ENCODE data around the gene ZACN.

The ZACN gene

DNA sequence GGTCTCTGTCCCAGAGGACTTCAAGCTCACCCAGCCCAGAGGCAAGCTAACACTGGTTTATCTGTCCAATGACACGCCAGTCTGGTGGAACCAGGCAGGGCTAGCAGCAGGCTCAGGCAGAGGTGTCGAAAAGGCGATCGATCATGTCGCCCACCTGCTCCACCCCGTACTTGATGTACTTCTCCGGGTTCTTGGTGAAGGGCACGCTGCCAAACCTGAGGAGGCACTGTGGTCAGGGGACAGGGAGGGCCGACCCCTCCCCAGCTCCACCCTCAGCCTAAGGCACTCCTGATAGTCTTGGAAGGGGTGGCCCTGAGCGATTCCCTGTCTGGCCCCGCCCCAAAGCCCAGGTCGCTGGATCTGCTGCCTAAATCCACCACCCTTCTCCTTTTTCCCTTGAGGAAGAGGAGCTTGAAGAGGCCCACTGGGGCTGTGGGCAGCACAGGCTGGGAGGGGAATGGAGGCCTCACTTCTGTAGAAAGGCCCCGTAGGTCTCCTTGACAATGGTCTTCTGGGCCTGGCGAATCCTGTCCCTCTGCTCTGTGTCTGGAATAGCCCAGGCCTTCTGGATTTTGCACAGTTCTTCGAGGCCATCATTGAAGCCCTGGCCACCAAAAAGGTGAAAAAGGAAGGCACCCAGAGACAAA, 4.7 kb downstream of the ZACN start:
- no peak overlapping the region for H3K4me3 ChIP-seq (ENCODE audit: control insufficient read depth, low read depth, low read length)

DNA sequence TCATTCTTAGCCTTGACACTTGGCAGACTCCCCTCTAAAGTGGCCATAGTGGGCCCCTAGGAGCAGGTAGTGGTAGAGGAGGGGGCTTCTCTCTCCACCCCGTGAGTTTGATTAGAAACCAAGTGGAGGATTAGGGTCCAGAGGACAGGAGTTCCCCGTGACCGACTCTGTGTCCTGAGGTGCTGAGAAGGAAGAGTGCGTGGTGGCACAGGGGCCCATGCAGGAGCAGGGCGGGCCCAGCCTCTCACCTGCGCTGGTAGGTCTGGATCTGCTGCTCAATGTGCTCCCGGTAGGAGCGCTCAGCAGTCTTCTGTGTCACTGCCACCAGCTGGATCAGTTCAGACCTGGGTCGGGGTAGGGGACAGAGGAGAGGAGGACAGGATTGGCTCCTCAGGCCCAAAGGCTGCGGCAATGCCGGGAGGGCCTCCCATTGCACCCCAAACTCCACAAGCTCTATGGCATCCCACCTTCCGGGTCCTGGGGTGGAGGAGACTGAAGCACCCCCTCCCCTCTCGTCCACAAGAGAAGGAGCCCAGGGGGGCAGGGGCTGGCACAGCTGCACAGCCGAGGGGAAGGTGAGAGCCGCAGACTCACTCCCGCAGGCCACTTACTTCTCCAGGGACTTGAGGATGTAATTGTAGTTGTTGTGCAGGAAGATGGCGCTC, 6.2 kb downstream of the ZACN start:
- no peak overlapping the region for H3K4me3 ChIP-seq (ENCODE audit: control insufficient read depth, low read depth, low read length)
- TF ChIP-seq, protein P1, sequence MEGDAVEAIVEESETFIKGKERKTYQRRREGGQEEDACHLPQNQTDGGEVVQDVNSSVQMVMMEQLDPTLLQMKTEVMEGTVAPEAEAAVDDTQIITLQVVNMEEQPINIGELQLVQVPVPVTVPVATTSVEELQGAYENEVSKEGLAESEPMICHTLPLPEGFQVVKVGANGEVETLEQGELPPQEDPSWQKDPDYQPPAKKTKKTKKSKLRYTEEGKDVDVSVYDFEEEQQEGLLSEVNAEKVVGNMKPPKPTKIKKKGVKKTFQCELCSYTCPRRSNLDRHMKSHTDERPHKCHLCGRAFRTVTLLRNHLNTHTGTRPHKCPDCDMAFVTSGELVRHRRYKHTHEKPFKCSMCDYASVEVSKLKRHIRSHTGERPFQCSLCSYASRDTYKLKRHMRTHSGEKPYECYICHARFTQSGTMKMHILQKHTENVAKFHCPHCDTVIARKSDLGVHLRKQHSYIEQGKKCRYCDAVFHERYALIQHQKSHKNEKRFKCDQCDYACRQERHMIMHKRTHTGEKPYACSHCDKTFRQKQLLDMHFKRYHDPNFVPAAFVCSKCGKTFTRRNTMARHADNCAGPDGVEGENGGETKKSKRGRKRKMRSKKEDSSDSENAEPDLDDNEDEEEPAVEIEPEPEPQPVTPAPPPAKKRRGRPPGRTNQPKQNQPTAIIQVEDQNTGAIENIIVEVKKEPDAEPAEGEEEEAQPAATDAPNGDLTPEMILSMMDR (conservative IDR thresholded peaks at IDR 0.05; ENCODE audit: control insufficient read depth, insufficient read depth, low read depth, low read length) = no peak
- DNase-seq (ENCODE audit: low read depth) = no peak

More for the DNA sequence above, 4.7 kb downstream of the ZACN start:
- TF ChIP-seq, protein P1 (conservative IDR thresholded peaks at IDR 0.05; ENCODE audit: control insufficient read depth, insufficient read depth, low read depth, low read length) = no peak
- no peak for DNase-seq (ENCODE audit: low read depth)

DNA sequence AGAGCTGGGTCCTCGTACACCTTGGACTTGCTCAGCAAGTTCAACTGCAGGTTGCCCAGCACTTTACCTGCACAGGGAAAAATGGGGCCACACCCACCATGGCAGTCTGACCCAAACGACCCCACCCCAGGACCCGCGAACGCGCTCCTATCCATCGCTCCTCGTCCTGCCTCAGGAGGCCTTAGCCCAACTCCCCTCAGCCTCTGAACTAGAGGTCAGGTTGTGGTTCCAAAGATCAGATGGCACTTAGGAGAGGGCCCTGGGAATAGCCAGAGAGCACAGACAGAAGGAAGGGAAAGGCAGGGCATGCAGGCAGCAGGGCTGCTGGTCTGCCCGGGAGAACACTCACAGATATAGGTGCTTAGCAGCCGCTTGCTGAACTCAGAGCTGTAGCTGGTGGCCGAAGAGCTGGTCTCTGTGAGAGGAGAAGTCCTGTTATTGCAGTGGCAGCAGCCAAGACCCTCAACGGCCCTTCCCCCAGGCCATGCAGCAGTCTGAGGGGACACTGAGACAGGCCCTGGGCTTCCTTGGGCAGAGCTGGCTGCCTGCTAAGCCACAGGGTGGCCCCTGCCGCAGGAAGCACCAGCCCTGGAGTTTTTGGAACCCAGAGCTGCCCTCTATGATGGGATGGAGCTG, 6.9 kb downstream of the ZACN start:
- no peak for DNase-seq (ENCODE audit: low read depth)
- no peak overlapping the region for H3K4me3 ChIP-seq (ENCODE audit: control insufficient read depth, low read depth, low read length)
- TF ChIP-seq, protein P1 (conservative IDR thresholded peaks at IDR 0.05; ENCODE audit: control insufficient read depth, insufficient read depth, low read depth, low read length) = no peak

DNA sequence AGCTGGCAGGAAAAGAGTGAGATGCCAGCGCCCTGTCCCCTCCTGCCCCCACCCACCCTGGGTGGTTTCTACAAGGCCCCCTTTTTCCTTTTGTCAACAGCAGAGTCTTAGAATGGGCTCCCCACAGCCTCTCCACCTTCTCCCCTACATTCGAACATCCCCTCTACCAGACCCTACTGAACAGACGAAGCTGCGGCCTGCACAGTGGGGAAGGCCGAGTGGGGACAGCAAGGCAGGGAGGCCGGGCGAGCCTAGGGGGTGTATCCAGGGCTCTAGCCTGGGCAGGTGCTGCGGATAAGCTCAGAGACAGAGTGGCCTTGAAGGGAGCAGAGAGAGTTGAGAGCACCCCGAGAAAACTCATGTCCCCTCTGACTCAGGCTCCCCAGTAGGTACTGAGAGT, 7.4 kb downstream of the ZACN start:
- DNase-seq (ENCODE audit: low read depth) = no peak
- no peak overlapping the region for H3K4me3 ChIP-seq (ENCODE audit: control insufficient read depth, low read depth, low read length)
- TF ChIP-seq, protein P1 (conservative IDR thresholded peaks at IDR 0.05; ENCODE audit: control insufficient read depth, insufficient read depth, low read depth, low read length) = no peak

DNA sequence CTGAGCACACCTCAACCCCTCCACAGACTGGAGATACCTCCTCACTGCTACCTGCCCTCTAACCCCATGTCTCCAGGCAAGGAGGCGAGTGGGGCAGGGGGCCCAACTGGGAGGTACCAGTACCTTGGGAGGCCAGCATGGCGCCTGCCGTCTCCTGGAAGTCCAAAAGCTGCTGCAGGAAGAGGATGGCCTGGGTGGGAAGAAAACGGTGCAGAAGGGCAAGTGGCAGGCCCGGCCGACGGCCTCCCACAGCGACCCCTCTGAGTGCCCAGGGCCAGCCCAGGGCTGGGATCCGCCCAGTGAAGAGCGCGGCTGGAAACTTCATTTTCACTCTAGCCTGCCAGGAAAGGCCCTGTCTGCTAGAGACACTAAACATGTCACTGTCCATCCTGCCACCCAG, 8.5 kb downstream of the ZACN start:
- no peak overlapping the region for H3K4me3 ChIP-seq (ENCODE audit: control insufficient read depth, low read depth, low read length)
- no peak for DNase-seq (ENCODE audit: low read depth)
- TF ChIP-seq, protein P1 (conservative IDR thresholded peaks at IDR 0.05; ENCODE audit: control insufficient read depth, insufficient read depth, low read depth, low read length) = no peak

GRCh38 chr17:76088041-76088867, 9.3 kb downstream of the ZACN start:
- H3K4me3 ChIP-seq (ENCODE audit: control insufficient read depth, low read depth, low read length) = no peak overlapping the region
- TF ChIP-seq, protein P1 (conservative IDR thresholded peaks at IDR 0.05; ENCODE audit: control insufficient read depth, insufficient read depth, low read depth, low read length) = no peak
- no peak for DNase-seq (ENCODE audit: low read depth)
